Endothelial cell of umbilical vein (primary cell): ENCODE measurements around the gene FYCO1. TPM values are rescaled to one million over a fixed set of nuclear protein-coding genes. Genes with fewer than 3 reads are reported as not detected.

ENCODE experiments used
- BruUV-seq: library from RNA; stranded (reverse); fragments of 400-500 nt; replicated peaks from 2 replicates; lab custom pipeline; 2021; lab: Mats Ljungman, UMichigan
- CTCF ChIA-PET: fragments of 300-600, 350-600 bp; sonication (Branson Sonifier 250); formaldehyde crosslinking; loops from one replicate; lab custom pipeline; 2021; ENCODE audit warnings: antibody characterized with exemption, inconsistent platforms; lab: Charles Lee
- POLR2A ChIA-PET: fragments of 300-600, 350-600 bp; sonication (Branson Sonifier 250); formaldehyde crosslinking; loops from one replicate; lab custom pipeline; 2021; ENCODE audit warnings: antibody characterized with exemption, inconsistent platforms; lab: Charles Lee
- DNase-seq: peaks from one replicate; pipeline ENCODE4 v3.0.0-alpha.2; 2011; ENCODE audit warnings: low read depth, low spot score
- FAIRE-seq: peaks from 2 replicates; lab custom pipeline; 2011; peaks lifted over from hg19 to GRCh38; lab: Jason Lieb, UNC
- H2AFZ ChIP-seq: 2 replicates; pipeline ENCODE4 v1.6.0; 2012; ENCODE audit warnings: low read depth, low read length, control low read depth, inconsistent platforms
- H3K27ac ChIP-seq: 2 replicates; pipeline ENCODE4 v1.5.1; 2011; ENCODE audit warnings: low read depth, mild to moderate bottlenecking, control low read depth, low read length, moderate library complexity; ENCODE audit not compliant: insufficient read depth
- H3K27me3 ChIP-seq, 2 experiments: 2 replicates each; pipeline versions ENCODE4 v1.6.0 to v1.6.1; 2011; ENCODE audit warnings: low read length in 2 of 2, mixed read lengths in 1 of 2; ENCODE audit not compliant: control insufficient read depth in 2 of 2, insufficient read depth in 2 of 2
- H3K36me3 ChIP-seq, 2 experiments: 2 replicates in 1 of 2; 3 replicates in 1 of 2; pipeline ENCODE4 v1.5.1; 2011; ENCODE audit warnings: low read length in 2 of 2, mild to moderate bottlenecking in 1 of 2, moderate library complexity in 1 of 2; ENCODE audit not compliant: control insufficient read depth in 2 of 2, insufficient read depth in 2 of 2; ENCODE audit errors: extremely low read depth in 1 of 2
- H3K4me1 ChIP-seq: 3 replicates; pipeline ENCODE4 v1.5.1; 2011; ENCODE audit warnings: mild to moderate bottlenecking, low read length; ENCODE audit not compliant: control insufficient read depth, insufficient read depth; ENCODE audit errors: extremely low read depth
- H3K4me2 ChIP-seq: 2 replicates; pipeline ENCODE4 v1.6.1; 2011; ENCODE audit warnings: low read length, control low read depth, mixed read lengths; ENCODE audit not compliant: insufficient read depth
- H3K4me3 ChIP-seq, 3 experiments: fragments of 200-600 bp in 1 of 3; sonication (generic), shearing (Covaris generic) in 1 of 3; replicated peaks in 1 of 3; 2 replicates each; pipeline ENCODE4 v1.5.1; 2011 to 2016; ENCODE audit warnings: control low read depth in 3 of 3, low read length in 3 of 3, mild to moderate bottlenecking in 2 of 3, inconsistent platforms in 1 of 3, low read depth in 1 of 3, moderate library complexity in 1 of 3; ENCODE audit not compliant: insufficient read depth in 1 of 3
- H3K79me2 ChIP-seq: 2 replicates; pipeline ENCODE4 v1.6.0; 2012; ENCODE audit warnings: low read length, inconsistent platforms; ENCODE audit not compliant: control insufficient read depth, insufficient read depth
- H3K9ac ChIP-seq: replicated peaks from 2 replicates; pipeline ENCODE3; 2011; ENCODE audit warnings: low read length, control low read depth; ENCODE audit not compliant: insufficient read depth; ENCODE audit errors: extremely low read depth
- H3K9me1 ChIP-seq: replicated peaks from 3 replicates; pipeline ENCODE4 v1.6.0; 2011; ENCODE audit warnings: mild to moderate bottlenecking, low read length; ENCODE audit not compliant: control insufficient read depth, insufficient read depth; ENCODE audit errors: extremely low read depth
- H3K9me3 ChIP-seq: replicated peaks from 2 replicates; pipeline ENCODE4 v1.5.1; 2012; ENCODE audit warnings: low read length, inconsistent platforms; ENCODE audit not compliant: control insufficient read depth, insufficient read depth
- H4K20me1 ChIP-seq: replicated peaks from 2 replicates; pipeline ENCODE3; 2011; ENCODE audit warnings: mild to moderate bottlenecking, low read length; ENCODE audit not compliant: control insufficient read depth, insufficient read depth; ENCODE audit errors: extremely low read depth
- FOS ChIP-seq: IDR thresholded peaks from 2 replicates; pipeline ENCODE4 v1.6.1; 2011; ENCODE audit warnings: mild to moderate bottlenecking, low read length, moderate library complexity, borderline replicate concordance; ENCODE audit not compliant: insufficient read depth
- MYC ChIP-seq: IDR thresholded peaks from one replicate; pipeline ENCODE4 v1.6.1; 2011; ENCODE audit warnings: mild to moderate bottlenecking, low read depth, low read length
- dilution Hi-C: fragments of 300-500 bp; cut with MboI; formaldehyde crosslinking; loops from one replicate; pipeline ENCODE4 v1.15.0; 2019; ENCODE audit warnings: low sequenced_read_pairs; ENCODE audit not compliant: extremely low pct_ligation_motif_present
- intact Hi-C: fragments of 100-400 bp; cut with micrococcal nuclease; formaldehyde crosslinking; loops from one replicate; pipeline ENCODE4 v1.10.0; 2022
- polyA plus RNA-seq, 4 experiments: library from polyadenylated mRNA; depleted of rRNA in 3 of 4; stranded (reverse) in 3 of 4; unstranded in 1 of 4; fragments of >200 nt; gene quantifications; 2 replicates each; pipeline versions ENCODE4 v1.2.1 to v1.2.3, GENCODE V29; 2011 to 2012; ENCODE audit warnings: missing spikeins in 1 of 4
- total RNA-seq: library from RNA; stranded (reverse); gene quantifications from 2 replicates; pipeline ENCODE4 v1.2.3, GENCODE V29; 2021
- TF ChIP-seq, protein P1 (sequence below), 2 donors: IDR thresholded peaks; 1 replicate in 1 of 2; 2 replicates in 1 of 2; pipeline ENCODE4 v1.5.1; 2011; ENCODE audit warnings: low read length in 2 of 2, mild to moderate bottlenecking in 2 of 2, moderate library complexity in 2 of 2, control low read depth in 1 of 2, inconsistent platforms in 1 of 2, low read depth in 1 of 2; ENCODE audit not compliant: insufficient read depth in 1 of 2; ENCODE audit errors: extremely low read depth in 1 of 2

The FYCO1 gene
- total and polyA plus RNA-seq, 2 donors (not counting 3 experiments of a cell fraction or from before 2014, with no cell fraction given): 13.9 to 20.8 TPM

DNA sequence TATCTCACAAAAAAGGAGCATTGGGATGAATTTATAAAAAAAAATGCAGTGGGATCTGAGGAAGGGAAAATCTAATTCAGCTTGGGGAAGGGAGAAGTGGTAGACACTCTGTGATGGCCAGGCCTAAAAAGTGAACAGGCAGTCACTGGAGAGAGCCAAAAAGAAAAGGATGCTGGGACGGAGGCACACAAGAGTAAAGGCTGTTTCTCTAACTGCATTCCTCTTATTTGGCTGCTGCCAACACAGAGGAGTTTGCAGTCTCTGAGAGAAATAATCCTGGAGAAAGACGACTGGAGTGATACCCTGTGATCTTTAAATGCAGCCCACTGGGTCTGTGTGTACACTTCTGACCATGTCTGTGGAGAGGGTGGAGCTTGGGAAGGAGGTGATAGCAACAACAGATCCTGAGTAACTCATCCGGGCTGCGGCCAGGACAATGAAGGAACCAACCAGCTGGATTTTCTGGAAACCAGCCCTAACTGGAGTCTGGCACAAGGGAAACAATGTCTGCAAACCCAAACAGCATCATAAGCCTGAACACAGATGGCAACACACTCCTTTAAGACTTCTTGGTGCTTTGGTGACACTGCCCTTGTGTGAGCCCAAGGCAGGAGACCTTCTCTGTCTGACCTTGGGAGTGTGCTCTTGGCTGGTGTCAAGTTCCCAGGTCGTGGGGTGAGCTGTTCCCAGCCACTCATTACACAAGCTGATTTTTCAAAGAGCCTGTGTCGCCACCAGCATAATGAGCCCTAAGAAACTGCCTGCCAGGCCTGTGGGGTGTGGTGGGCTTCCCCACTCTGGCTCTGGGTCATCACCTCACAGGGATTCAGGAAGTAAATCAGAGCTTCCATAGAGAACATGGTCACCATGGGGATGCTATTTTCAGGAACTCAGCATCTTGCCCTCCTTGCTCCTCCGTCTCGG lies 8.0 kb downstream of the FYCO1 start:
- dilution Hi-C loops (no loop called here), intact Hi-C loops (loop anchor here (1.0 to 5.0 kb wide), 2 partner anchors 8 to 90 kb away; partner anchors contain the start of gene FYCO1)
- POLR2A ChIA-PET: no interaction called here
- peak overlapping the region; percentile 11 for H3K4me2 ChIP-seq
- peaks cover 31% of the 10 kb centered on the region for H3K79me2 ChIP-seq
- BruUV-seq: TSS peak; percentile 77
- H4K20me1 ChIP-seq: no peaks in the 10 kb centered on the region
- DNase-seq (peak; percentile 96), FAIRE-seq (peak; percentile 94)
- peak overlapping the region; percentile 70 for H3K9ac ChIP-seq
- H3K4me1 ChIP-seq: peaks cover 38% of the 10 kb centered on the region
- no peaks in the 10 kb centered on the region for H3K9me3 ChIP-seq
- no peak overlapping the region for H3K4me3 ChIP-seq
- peaks cover 6 to 8% of the 10 kb centered on the region in 2 experiments for H3K36me3 ChIP-seq
- peak overlapping the region; percentile 43 for H2AFZ ChIP-seq
- TF ChIP-seq, protein P1, sequence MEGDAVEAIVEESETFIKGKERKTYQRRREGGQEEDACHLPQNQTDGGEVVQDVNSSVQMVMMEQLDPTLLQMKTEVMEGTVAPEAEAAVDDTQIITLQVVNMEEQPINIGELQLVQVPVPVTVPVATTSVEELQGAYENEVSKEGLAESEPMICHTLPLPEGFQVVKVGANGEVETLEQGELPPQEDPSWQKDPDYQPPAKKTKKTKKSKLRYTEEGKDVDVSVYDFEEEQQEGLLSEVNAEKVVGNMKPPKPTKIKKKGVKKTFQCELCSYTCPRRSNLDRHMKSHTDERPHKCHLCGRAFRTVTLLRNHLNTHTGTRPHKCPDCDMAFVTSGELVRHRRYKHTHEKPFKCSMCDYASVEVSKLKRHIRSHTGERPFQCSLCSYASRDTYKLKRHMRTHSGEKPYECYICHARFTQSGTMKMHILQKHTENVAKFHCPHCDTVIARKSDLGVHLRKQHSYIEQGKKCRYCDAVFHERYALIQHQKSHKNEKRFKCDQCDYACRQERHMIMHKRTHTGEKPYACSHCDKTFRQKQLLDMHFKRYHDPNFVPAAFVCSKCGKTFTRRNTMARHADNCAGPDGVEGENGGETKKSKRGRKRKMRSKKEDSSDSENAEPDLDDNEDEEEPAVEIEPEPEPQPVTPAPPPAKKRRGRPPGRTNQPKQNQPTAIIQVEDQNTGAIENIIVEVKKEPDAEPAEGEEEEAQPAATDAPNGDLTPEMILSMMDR (IDR thresholded peaks at IDR 0.05; ENCODE audit: extremely low read depth in 1 of 2, insufficient read depth in 1 of 2, low read depth in 1 of 2, low read length in 2 of 2): no peak
- TF ChIP-seq FOS (no peak), MYC (no peak)
- CTCF ChIA-PET: interaction anchor here (1.2 to 2.1 kb wide), 4 partner anchors 12 to 440 kb away, joined by 4 to 8 read pairs (median 4); no protein-coding TSS in a partner anchor
- H3K9me1 ChIP-seq: no peaks in the 10 kb centered on the region
- H3K27ac ChIP-seq: peak overlapping the region; percentile 94
- no peaks in the 10 kb centered on the region for H3K27me3 ChIP-seq
